ENCODE results near the gene SLC35E2B.
"Not testable (repeated sequence)": the region's sequence is repeated elsewhere in the genome, so short reads cannot be mapped to it uniquely, and the experiment has no call there.

Gene SLC35E2B

DNA sequence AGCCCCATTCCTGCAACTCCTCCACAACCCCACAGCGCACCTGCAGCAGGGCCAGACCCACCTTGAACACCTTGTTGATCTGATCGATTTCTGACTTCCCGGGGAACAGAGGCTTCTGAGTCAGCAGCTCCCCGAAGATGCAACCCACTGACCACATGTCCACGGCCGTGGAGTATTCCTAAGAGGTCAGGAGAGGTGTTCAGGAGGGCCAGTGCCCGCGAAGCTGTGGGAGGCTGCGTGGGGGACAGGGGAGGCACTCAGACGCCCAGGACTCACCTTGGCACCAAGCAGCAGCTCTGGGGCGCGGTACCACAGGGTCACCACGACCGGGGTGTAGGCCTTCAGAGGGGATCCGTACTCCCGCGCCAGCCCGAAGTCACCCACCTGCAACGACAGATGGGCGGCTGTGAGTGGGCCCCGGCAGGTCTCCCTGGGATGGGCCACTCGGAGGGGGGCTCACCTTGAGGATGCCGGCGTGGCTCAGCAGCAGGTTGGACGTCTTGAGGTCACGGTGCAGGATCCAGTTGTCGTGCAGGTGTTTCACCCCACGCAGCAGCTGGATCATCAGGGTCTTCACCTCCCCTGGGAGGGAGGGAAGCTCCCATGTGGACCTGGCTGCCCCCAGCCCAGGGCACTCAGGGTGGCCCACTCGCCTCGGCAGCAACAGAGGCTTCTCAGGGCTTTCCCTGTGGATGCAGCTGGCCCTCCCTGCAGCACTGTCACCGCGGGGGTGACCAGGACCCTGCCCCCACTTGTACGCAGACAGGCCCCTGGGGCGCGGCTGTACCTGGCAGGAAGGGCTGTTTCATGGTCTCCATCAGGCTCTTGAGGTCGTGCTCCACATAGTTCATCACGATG is 55.7 kb downstream of the SLC35E2B start:
- H3K4me3 ChIP-seq (ENCODE audit: extremely low read depth, insufficient read depth, low read length, poor library complexity, severe bottlenecking); H3K27ac ChIP-seq (ENCODE audit: low read depth, low read length, severe bottlenecking); H3K4me1 ChIP-seq (ENCODE audit: control insufficient read depth, insufficient read depth, low read length, poor library complexity, severe bottlenecking); H3K9me3 ChIP-seq (ENCODE audit: control insufficient read depth, low read length); H3K36me3 ChIP-seq (ENCODE audit: control insufficient read depth, insufficient read depth, low read length): not testable (repeated sequence)
- WGBS, 2 experiments (ENCODE audit: insufficient coverage in 2 of 2): 94 to 97% methylated on average over 25 to 29 of the region's 37 CpGs

DNA sequence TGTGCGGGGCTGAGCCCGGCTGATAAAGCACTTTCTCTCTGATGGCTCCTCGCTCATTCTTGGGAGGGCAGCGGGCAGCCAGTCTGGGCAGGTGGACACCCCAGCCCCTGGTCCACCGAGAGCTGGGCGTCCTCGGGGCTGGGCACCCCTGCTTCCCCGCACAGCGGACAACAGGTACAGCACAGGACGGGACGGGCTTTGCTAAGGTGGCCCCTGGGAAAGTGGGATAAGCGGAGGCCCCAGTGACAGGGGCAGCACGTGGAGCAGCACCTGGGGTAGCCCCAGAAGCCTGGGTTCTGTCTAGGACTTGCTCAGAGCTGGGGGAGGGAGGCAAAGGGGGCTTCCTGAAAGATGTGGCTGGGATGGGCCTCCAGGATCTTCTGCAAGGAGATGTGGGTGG is 58.0 kb downstream of the SLC35E2B start:
- 95 to 98% methylated on average over 6 to 8 of the region's 13 CpGs for WGBS, 2 experiments (ENCODE audit: insufficient coverage in 2 of 2)
- not testable (repeated sequence) for H3K4me1 ChIP-seq (ENCODE audit: control insufficient read depth, insufficient read depth, low read length, poor library complexity, severe bottlenecking); H3K27ac ChIP-seq (ENCODE audit: low read depth, low read length, severe bottlenecking); H3K36me3 ChIP-seq (ENCODE audit: control insufficient read depth, insufficient read depth, low read length); H3K4me3 ChIP-seq (ENCODE audit: extremely low read depth, insufficient read depth, low read length, poor library complexity, severe bottlenecking); H3K9me3 ChIP-seq (ENCODE audit: control insufficient read depth, low read length)

DNA sequence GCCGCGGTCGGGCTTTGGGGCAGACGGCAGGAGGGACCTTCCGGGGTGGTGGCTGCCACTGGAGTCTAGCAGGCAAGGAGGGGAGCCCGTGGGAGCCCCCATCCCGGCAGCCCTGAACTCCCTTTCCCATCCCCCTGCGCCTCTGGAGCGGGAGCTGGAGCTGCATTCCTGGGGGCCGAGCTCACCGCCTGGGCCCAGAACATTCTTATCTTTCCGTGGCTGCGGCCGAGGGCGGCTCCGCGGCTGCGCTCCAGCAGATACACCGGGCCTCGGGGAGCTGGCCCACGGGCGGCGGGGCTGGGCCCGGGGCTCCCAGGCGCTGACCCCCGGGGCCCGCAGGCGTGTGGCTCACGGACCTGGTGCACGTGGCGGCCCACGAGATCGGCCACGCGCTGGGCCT is 59.2 kb downstream of the SLC35E2B start:
- WGBS, 2 experiments (ENCODE audit: insufficient coverage in 2 of 2): no CpG with 5 or more reads among the region's 35 CpGs
- H3K4me3 ChIP-seq (ENCODE audit: extremely low read depth, insufficient read depth, low read length, poor library complexity, severe bottlenecking); H3K4me1 ChIP-seq (ENCODE audit: control insufficient read depth, insufficient read depth, low read length, poor library complexity, severe bottlenecking); H3K27ac ChIP-seq (ENCODE audit: low read depth, low read length, severe bottlenecking); H3K36me3 ChIP-seq (ENCODE audit: control insufficient read depth, insufficient read depth, low read length); H3K9me3 ChIP-seq (ENCODE audit: control insufficient read depth, low read length): not testable (repeated sequence)

DNA sequence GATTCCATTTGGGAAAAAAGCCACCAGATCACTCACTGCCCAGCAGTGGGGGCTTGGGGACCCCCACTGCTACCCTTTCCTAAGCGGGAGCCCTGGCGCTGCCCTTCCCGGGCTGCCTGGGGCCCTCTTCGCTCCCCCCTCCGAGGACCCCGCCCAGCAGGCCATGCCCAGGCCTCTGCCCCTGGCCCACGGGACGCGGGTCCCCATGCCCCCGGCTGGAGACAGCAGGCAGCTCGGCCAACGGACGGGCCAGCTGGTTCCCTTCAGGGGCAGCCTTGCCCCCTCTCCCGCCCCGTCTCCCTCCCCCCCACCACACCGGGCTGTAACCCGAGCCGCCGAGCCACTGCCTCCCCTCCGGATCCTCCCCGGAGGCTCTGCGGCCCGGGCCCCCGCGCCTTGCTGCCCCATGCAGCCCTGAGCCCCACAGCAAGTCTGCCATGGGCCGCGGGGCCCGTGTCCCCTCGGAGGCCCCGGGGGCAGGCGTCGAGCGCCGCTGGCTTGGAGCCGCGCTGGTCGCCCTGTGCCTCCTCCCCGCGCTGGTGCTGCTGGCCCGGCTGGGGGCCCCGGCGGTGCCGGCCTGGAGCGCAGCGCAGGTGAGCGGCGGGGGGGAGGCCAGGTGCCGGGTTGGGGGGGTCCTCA is 60.7 kb downstream of the SLC35E2B start, which contains the start of gene MMP23B:
Gene MMP23B, plus strand, starts transcription at position 392 of the 639 bp plus-strand sequence. Its CDS starts 46 bp downstream, at position 438.
- Histone ChIP-seq H3K4me3 (ENCODE audit: extremely low read depth, insufficient read depth, low read length, poor library complexity, severe bottlenecking) (peak within 1 kb of the TSS; percentile 30), H3K36me3 (ENCODE audit: control insufficient read depth, insufficient read depth, low read length) (peaks cover 7% of the 10 kb centered on the region), H3K4me1 (ENCODE audit: control insufficient read depth, insufficient read depth, low read length, poor library complexity, severe bottlenecking) (no peaks in the 10 kb centered on the region), H3K27ac (ENCODE audit: low read depth, low read length, severe bottlenecking) (no peak within 1 kb of the TSS), H3K9me3 (ENCODE audit: control insufficient read depth, low read length) (no peaks in the 10 kb centered on the region)
- 5 to 9% methylated on average over 17 to 33 of the region's 48 CpGs for WGBS, 2 experiments (ENCODE audit: insufficient coverage in 2 of 2)

DNA sequence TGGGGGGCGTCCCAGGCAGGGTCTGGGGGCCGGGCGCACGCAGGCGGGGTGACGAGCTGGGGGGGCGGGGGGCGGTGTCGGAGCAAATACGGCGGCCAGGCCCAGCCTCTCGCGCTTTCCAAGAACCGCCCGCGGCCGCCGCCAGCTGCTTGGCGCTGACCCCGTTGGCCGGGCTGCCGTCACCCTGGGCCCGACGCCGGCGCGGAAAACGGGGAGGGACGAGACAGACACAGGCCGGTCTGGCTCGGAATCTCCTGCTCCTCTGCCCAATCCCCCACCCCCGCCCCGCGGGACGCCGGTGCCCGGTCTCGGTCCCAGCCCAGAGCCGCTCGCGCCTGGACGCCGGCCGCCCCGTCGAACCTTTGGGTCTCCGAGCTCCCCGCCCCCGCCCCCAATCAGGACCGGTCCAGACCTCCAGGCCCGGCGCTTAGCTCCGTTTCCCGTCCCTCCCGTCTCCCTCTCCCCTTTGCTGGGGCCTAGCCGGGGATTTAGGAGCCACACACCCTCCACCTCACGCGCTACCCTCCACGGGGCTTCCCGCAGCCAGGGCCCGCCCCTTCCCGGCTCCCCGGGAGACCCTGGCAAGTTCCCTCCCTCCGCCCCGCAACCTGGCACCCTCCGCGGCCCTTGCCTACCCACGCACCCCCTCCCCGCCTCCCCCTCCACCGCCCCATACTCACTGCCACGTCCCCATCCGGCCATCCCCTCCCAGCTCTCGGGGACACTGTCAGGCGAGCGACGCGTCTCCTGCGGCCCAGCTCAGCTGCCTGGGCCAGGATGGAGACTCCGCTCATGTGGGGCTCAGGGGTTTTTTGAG is 61.4 kb downstream of the SLC35E2B start:
- Histone ChIP-seq H3K27ac (ENCODE audit: low read depth, low read length, severe bottlenecking) (no peak overlapping the region), H3K36me3 (ENCODE audit: control insufficient read depth, insufficient read depth, low read length) (peaks cover 9% of the 10 kb centered on the region), H3K9me3 (ENCODE audit: control insufficient read depth, low read length) (no peaks in the 10 kb centered on the region), H3K4me1 (ENCODE audit: control insufficient read depth, insufficient read depth, low read length, poor library complexity, severe bottlenecking) (no peaks in the 10 kb centered on the region), H3K4me3 (ENCODE audit: extremely low read depth, insufficient read depth, low read length, poor library complexity, severe bottlenecking) (peak overlapping the region; percentile 30)
- WGBS, 2 experiments (ENCODE audit: insufficient coverage in 2 of 2): 26 to 34% methylated on average over 17 to 56 of the region's 79 CpGs

DNA sequence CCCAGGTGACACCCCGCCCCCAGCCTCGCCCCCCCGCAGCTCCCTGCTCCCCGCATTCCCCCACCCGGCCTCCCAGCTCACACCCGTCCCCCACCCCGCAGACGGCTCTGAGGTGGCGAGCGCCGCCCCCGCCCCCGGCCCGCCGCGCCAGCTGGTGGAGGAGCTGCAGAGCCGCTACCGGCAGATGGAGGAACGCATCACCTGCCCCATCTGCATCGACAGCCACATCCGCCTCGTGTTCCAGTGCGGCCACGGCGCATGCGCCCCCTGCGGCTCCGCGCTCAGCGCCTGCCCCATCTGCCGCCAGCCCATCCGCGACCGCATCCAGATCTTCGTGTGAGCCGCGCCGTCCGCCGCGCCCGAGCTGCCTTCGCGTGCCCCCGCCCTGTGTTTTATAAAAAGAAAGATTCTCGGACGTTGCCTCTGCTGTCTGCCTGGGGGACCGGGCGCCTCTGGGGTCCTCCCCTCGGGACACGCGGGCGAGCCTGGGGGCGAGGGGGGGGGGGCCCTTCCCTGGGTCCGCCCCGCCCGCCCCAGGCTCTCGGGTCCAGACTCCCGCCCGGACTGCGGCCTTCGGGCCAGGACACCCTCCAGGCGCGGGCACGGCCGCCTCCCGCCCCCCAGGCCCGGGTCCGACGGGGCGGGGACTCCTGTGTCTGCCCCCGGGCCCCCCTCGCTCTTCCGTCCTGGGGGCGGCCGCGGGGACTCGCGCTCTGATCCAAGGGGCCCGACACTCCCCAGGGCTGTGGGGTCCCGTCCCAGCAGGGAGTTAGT is 62.2 kb downstream of the SLC35E2B start:
- H3K36me3 ChIP-seq (ENCODE audit: control insufficient read depth, insufficient read depth, low read length): peaks cover 9% of the 10 kb centered on the region
- H3K9me3 ChIP-seq (ENCODE audit: control insufficient read depth, low read length): no peaks in the 10 kb centered on the region
- 32 to 39% methylated on average over 32 to 45 of the region's 81 CpGs for WGBS, 2 experiments (ENCODE audit: insufficient coverage in 2 of 2)
- H3K4me3 ChIP-seq (ENCODE audit: extremely low read depth, insufficient read depth, low read length, poor library complexity, severe bottlenecking): no peak overlapping the region
- no peaks in the 10 kb centered on the region for H3K4me1 ChIP-seq (ENCODE audit: control insufficient read depth, insufficient read depth, low read length, poor library complexity, severe bottlenecking)
- no peak overlapping the region for H3K27ac ChIP-seq (ENCODE audit: low read depth, low read length, severe bottlenecking)

DNA sequence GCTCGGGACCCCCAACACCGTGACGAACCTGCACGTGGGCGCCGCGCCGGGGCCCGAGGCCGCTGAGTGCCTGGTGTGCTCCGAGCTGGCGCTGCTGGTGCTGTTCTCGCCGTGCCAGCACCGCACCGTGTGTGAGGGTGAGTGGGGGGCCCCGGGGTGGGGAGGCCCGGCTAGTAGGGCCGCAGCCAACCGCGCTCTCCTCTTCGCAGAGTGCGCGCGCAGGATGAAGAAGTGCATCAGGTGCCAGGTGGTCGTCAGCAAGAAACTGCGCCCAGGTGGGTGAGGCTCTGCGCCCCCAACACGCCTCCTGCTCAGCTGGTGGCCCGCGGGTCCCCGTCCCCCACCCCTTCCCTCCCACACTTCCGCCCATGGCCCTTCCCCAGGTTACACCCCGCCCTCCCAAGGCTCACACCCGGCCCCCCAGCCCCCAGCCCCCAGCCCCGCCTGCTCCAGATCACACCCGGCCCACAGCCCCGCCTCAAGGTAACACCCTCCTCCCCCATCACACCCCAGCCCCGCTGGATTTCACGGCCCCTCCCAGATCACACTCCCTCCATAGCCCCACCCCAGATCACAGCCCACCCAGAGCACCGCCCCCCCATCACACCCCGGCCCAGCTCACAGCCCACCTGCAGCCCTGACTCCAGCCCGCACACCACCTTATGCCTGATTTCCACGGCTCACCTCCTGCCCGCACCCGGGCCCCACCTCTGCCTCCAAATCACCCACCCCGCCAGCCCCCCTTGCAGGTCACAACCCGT is 63.0 kb downstream of the SLC35E2B start:
- Histone ChIP-seq H3K9me3 (ENCODE audit: control insufficient read depth, low read length) (no peaks in the 10 kb centered on the region), H3K27ac (ENCODE audit: low read depth, low read length, severe bottlenecking) (no peak overlapping the region), H3K4me3 (ENCODE audit: extremely low read depth, insufficient read depth, low read length, poor library complexity, severe bottlenecking) (no peak overlapping the region), H3K36me3 (ENCODE audit: control insufficient read depth, insufficient read depth, low read length) (peaks cover 16% of the 10 kb centered on the region), H3K4me1 (ENCODE audit: control insufficient read depth, insufficient read depth, low read length, poor library complexity, severe bottlenecking) (no peaks in the 10 kb centered on the region)
- 88 to 95% methylated on average over 23 to 35 of the region's 48 CpGs for WGBS, 2 experiments (ENCODE audit: insufficient coverage in 2 of 2)

- WGBS, 2 experiments (ENCODE audit: insufficient coverage in 2 of 2): 90 to 93% methylated on average over 37 to 48 of the region's 53 CpGs
- H3K36me3 ChIP-seq (ENCODE audit: control insufficient read depth, insufficient read depth, low read length): peaks cover 21% of the 10 kb centered on the region
- no peak overlapping the region for H3K27ac ChIP-seq (ENCODE audit: low read depth, low read length, severe bottlenecking)
- no peaks in the 10 kb centered on the region for H3K4me1 ChIP-seq (ENCODE audit: control insufficient read depth, insufficient read depth, low read length, poor library complexity, severe bottlenecking)
- no peaks in the 10 kb centered on the region for H3K9me3 ChIP-seq (ENCODE audit: control insufficient read depth, low read length)
- no peak overlapping the region for H3K4me3 ChIP-seq (ENCODE audit: extremely low read depth, insufficient read depth, low read length, poor library complexity, severe bottlenecking)
These were observed 63.7 kb downstream of the SLC35E2B start for GRCh38 chr1:1628754-1629429.

DNA sequence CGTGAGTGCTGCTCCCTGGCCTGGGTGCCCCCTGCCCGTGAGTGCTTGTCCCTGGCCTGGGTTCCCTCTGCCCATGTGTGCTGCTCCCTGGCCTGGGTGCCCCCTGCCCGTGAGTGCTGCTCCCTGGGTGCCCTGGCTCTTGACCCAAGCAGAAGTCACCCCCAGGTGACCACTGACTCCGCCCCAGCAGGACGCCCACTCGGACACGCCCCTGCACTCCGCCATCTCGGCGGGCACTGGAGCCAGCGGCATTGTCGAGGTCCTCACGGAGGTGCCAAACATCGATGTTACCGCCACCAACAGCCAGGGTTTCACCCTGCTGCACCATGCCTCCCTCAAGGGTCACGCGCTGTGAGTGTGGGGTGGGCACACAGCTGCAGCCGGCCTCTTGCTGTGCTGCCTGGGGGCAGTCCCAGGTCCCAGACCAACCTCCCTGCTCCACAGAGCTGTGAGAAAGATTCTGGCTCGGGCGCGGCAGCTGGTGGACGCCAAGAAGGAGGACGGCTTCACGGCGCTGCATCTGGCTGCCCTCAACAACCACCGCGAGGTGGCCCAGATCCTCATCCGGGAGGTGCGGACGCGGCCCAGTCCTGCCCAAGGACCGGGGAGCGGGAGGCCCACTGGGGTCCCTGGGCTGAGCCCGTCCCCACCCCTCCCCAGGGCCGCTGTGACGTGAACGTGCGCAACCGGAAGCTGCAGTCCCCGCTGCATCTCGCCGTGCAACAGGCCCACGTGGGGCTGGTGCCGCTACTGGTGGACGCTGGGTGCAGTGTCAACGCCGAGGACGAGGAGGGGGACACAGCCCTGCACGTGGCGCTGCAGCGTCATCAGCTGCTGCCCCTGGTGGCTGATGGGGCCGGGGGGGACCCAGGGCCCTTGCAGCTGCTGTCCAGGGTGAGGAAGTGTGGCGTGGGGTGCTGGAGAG is 64.5 kb downstream of the SLC35E2B start:
- Histone ChIP-seq H3K4me3 (ENCODE audit: extremely low read depth, insufficient read depth, low read length, poor library complexity, severe bottlenecking) (no peak overlapping the region), H3K4me1 (ENCODE audit: control insufficient read depth, insufficient read depth, low read length, poor library complexity, severe bottlenecking) (no peaks in the 10 kb centered on the region), H3K27ac (ENCODE audit: low read depth, low read length, severe bottlenecking) (no peak overlapping the region), H3K9me3 (ENCODE audit: control insufficient read depth, low read length) (no peaks in the 10 kb centered on the region), H3K36me3 (ENCODE audit: control insufficient read depth, insufficient read depth, low read length) (peaks cover 21% of the 10 kb centered on the region)
- WGBS, 2 experiments (ENCODE audit: insufficient coverage in 2 of 2): 93 to 95% methylated on average over 50 to 51 of the region's 53 CpGs
